ENCODE measurements around the gene VTI1A. TPM values are rescaled to one million over a fixed set of nuclear protein-coding genes. Genes with fewer than 3 reads are reported as not detected.

The VTI1A gene
- total RNA-seq, 1 experiment from 2014 or later: 44.4 TPM

- no peak for TF ChIP-seq CTCF (IDR thresholded peaks at IDR 0.05; ENCODE audit: unreplicated experiment)
- intact Hi-C loops (cut with micrococcal nuclease): no loop called here
- Mint-ChIP-seq H3K36me3 (ENCODE audit: insufficient read depth, unreplicated experiment) (peaks cover 6% of the 10 kb centered on the region), H3K4me1 (ENCODE audit: insufficient read depth, unreplicated experiment) (no peaks in the 10 kb centered on the region), H3K4me3 (ENCODE audit: unreplicated experiment) (no peak overlapping the region), H3K27me3 (ENCODE audit: insufficient read depth, unreplicated experiment) (no peaks in the 10 kb centered on the region), H3K9me3 (ENCODE audit: unreplicated experiment) (no peaks in the 10 kb centered on the region), H3K27ac (ENCODE audit: low read depth, unreplicated experiment) (no peak overlapping the region)
- BruUV-seq (replicated peaks): no TSS peak
- ChIA-PET CTCF (no interaction called here), POLR2A (no interaction called here)
- no peak for DNase-seq (ENCODE audit: unreplicated experiment)
Observed at GRCh38 chr10:112677689-112678088, 230.7 kb downstream of the VTI1A start.

- Mint-ChIP-seq H3K36me3 (ENCODE audit: insufficient read depth, unreplicated experiment) (peaks cover 6% of the 10 kb centered on the region), H3K27ac (ENCODE audit: low read depth, unreplicated experiment) (no peak overlapping the region), H3K4me3 (ENCODE audit: unreplicated experiment) (no peak overlapping the region), H3K27me3 (ENCODE audit: insufficient read depth, unreplicated experiment) (no peaks in the 10 kb centered on the region), H3K9me3 (ENCODE audit: unreplicated experiment) (no peaks in the 10 kb centered on the region), H3K4me1 (ENCODE audit: insufficient read depth, unreplicated experiment) (no peaks in the 10 kb centered on the region)
- no peak for DNase-seq (ENCODE audit: unreplicated experiment)
- intact Hi-C loops (cut with micrococcal nuclease): no loop called here
- CTCF ChIA-PET: interaction anchor here (0.7 to 0.8 kb wide), 2 partner anchors 25 to 291 kb away, joined by 3 to 4 read pairs; no protein-coding TSS in a partner anchor
- no TSS peak for BruUV-seq (replicated peaks)
- no peak for TF ChIP-seq CTCF (IDR thresholded peaks at IDR 0.05; ENCODE audit: unreplicated experiment)
- POLR2A ChIA-PET: no interaction called here
Observed at GRCh38 chr10:112678581-112678980, 231.6 kb downstream of the VTI1A start.

- H3K27me3 Mint-ChIP-seq (ENCODE audit: insufficient read depth, unreplicated experiment): no peaks in the 10 kb centered on the region
- CTCF ChIA-PET: interaction anchor here (0.7 to 0.8 kb wide), 2 partner anchors 25 to 291 kb away, joined by 3 to 4 read pairs; no protein-coding TSS in a partner anchor
- H3K27ac Mint-ChIP-seq (ENCODE audit: low read depth, unreplicated experiment): no peak overlapping the region
- H3K4me1 Mint-ChIP-seq (ENCODE audit: insufficient read depth, unreplicated experiment): no peaks in the 10 kb centered on the region
- intact Hi-C loops (cut with micrococcal nuclease): no loop called here
- no peak for DNase-seq (ENCODE audit: unreplicated experiment)
- no peak for TF ChIP-seq CTCF (IDR thresholded peaks at IDR 0.05; ENCODE audit: unreplicated experiment)
- H3K4me3 Mint-ChIP-seq (ENCODE audit: unreplicated experiment): no peak overlapping the region
- H3K36me3 Mint-ChIP-seq (ENCODE audit: insufficient read depth, unreplicated experiment): peaks cover 6% of the 10 kb centered on the region
- POLR2A ChIA-PET: no interaction called here
- no peaks in the 10 kb centered on the region for H3K9me3 Mint-ChIP-seq (ENCODE audit: unreplicated experiment)
- no TSS peak for BruUV-seq (replicated peaks)
Observed at GRCh38 chr10:112678987-112679386, 232.0 kb downstream of the VTI1A start.

- no peaks in the 10 kb centered on the region for H3K4me1 Mint-ChIP-seq (ENCODE audit: insufficient read depth, unreplicated experiment)
- no peak overlapping the region for H3K4me3 Mint-ChIP-seq (ENCODE audit: unreplicated experiment)
- no peak for TF ChIP-seq CTCF (IDR thresholded peaks at IDR 0.05; ENCODE audit: unreplicated experiment)
- DNase-seq (ENCODE audit: unreplicated experiment): no peak
- CTCF ChIA-PET: interaction anchor here (0.7 kb wide), 1 partner anchor 24 kb away, joined by 3 read pairs; no protein-coding TSS in a partner anchor
- peaks cover 6% of the 10 kb centered on the region for H3K36me3 Mint-ChIP-seq (ENCODE audit: insufficient read depth, unreplicated experiment)
- no TSS peak for BruUV-seq (replicated peaks)
- intact Hi-C loops (cut with micrococcal nuclease): no loop called here
- H3K27me3 Mint-ChIP-seq (ENCODE audit: insufficient read depth, unreplicated experiment): no peaks in the 10 kb centered on the region
- POLR2A ChIA-PET: no interaction called here
- H3K9me3 Mint-ChIP-seq (ENCODE audit: unreplicated experiment): no peaks in the 10 kb centered on the region
- H3K27ac Mint-ChIP-seq (ENCODE audit: low read depth, unreplicated experiment): no peak overlapping the region
Observed at GRCh38 chr10:112679392-112679791, 232.4 kb downstream of the VTI1A start.

Data from MCF 10A (cell line).